ENCODE results near the gene TTLL8. TPM values are rescaled to one million over a fixed set of nuclear protein-coding genes. Genes with fewer than 3 reads are reported as not detected.

The TTLL8 gene
- total RNA-seq, 3 donors from 2014 or later (not counting 1 experiment from before 2014, with no cell fraction given), result not detected

DNA sequence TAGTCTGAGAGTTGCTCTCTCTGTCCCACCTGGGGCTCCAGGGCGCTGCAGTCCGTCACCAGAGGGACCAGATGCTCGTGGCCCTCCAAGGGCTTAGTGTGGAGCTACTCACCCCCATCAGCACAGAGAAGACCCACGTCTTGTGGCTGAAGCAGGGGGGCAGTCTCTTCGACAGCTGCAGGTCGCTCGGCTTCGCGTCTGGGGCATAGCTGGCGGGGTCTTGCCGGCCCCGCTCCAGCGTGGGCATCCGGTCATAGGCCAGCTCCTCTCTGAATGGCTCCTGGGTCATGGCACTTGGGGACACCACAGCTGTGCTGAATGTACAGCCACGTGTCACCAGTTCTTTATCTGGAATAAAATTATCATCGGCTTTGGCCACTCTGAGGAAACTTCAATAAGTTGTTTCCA, 26.5 kb upstream of the TTLL8 start:
- no peaks in the 10 kb centered on the region for H3K27me3 Mint-ChIP-seq (ENCODE audit: low read depth in 2 of 2)
- 20% methylated on average over 16 of the region's 16 CpGs for WGBS (ENCODE audit: insufficient coverage)

DNA sequence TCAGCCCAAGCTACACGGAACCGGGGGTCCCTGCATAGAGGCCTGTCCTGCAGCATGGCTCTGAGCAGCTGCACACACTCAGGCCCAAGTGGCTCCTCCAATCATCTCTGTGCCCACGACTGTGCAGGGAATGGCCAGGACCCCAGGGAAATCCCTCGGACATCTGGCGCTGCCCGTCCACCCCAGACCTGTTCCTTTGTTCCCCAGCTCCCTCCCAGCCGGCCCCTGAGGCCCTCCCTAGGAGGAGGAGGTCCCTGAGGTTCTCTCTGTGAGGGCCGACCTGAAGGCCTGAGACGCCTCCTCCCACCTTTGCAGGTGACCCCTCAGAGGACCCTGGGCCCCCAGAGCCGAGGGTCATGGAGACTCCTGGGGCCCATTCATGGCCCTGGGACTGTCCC, 26.0 kb upstream of the TTLL8 start:
- Mint-ChIP-seq H3K36me3 (no peaks in the 10 kb centered on the region), H3K27me3 (ENCODE audit: low read depth in 2 of 2) (no peaks in the 10 kb centered on the region), H3K27ac (no peak overlapping the region), H3K9me3 (peaks cover 0 to 3% of the 10 kb centered on the region in 2 donors), H3K4me3 (no peak overlapping the region), H3K4me1 (peaks cover 18 to 35% of the 10 kb centered on the region in 2 donors)
- no peak for ATAC-seq
- intact Hi-C loops (cut with micrococcal nuclease), result no loop called here
- no peak for DNase-seq
- Histone ChIP-seq H3K36me3 (ENCODE audit: control insufficient read depth, insufficient read depth, low read length) (peaks cover 12% of the 10 kb centered on the region), H3K27me3 (ENCODE audit: control insufficient read depth, insufficient read depth, low read length) (no peaks in the 10 kb centered on the region), H3K27ac (ENCODE audit: low read length) (peak overlapping the region; percentile 10), H3K4me1 (ENCODE audit: control insufficient read depth, insufficient read depth, low read length) (peaks cover 20% of the 10 kb centered on the region), H3K4me3 (ENCODE audit: low read length) (no peak overlapping the region), H3K9me3 (ENCODE audit: control insufficient read depth, insufficient read depth, low read length) (peaks cover 6% of the 10 kb centered on the region)
- 36% methylated on average over 10 of the region's 10 CpGs for WGBS (ENCODE audit: insufficient coverage)
- TF ChIP-seq CTCF (IDR thresholded peaks at IDR 0.05), result no peak

More for the DNA sequence above, 26.5 kb upstream of the TTLL8 start:
- peaks cover 6% of the 10 kb centered on the region for H3K9me3 ChIP-seq (ENCODE audit: control insufficient read depth, insufficient read depth, low read length)
- H3K36me3 ChIP-seq (ENCODE audit: control insufficient read depth, insufficient read depth, low read length), result peaks cover 9% of the 10 kb centered on the region
- Mint-ChIP-seq H3K36me3 (no peaks in the 10 kb centered on the region), H3K9me3 (peaks cover 0 to 3% of the 10 kb centered on the region in 2 donors), H3K27ac (no peak overlapping the region), H3K4me1 (peaks cover 18 to 35% of the 10 kb centered on the region in 2 donors), H3K4me3 (no peak overlapping the region)
- TF ChIP-seq CTCF (IDR thresholded peaks at IDR 0.05), result no peak
- H3K27ac ChIP-seq (ENCODE audit: low read length), result no peak overlapping the region
- ATAC-seq (peak; percentile 17 to 33 (median 31)), DNase-seq (no peak)
- peaks cover 20% of the 10 kb centered on the region for H3K4me1 ChIP-seq (ENCODE audit: control insufficient read depth, insufficient read depth, low read length)
- intact Hi-C loops (cut with micrococcal nuclease), result no loop called here
- H3K4me3 ChIP-seq (ENCODE audit: low read length), result no peak overlapping the region
- no peaks in the 10 kb centered on the region for H3K27me3 ChIP-seq (ENCODE audit: control insufficient read depth, insufficient read depth, low read length)

DNA sequence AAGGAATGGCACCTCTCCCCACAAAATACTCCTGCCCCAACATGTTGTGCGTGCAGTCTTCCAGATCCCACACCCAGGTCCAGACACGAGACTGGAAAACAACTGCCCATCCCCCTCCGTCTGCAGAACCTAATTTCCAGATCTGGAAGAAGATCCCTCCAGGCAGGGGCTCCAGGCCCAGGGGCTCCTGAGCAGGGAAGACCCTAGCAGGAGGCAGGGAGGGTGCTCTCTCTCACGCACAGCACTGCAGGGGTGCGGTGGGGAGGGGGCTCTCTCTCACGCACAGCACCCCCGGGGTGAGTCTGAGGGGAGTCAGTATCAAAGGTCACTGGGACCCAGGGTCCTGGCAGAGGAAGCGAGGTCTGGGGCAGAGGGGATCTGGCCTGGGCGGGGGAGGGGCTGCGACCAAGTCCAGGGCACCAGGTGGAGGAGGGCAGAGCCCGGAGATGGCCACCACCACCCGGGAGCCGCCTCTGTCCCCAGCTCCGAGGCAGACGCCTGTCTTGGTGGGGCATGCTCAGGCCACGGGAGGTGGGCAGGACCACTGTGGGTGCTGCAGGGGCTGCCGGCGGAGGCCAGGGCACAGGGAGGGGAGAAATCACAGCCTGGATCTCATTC, 25.5 kb upstream of the TTLL8 start:
- Histone ChIP-seq H3K36me3 (ENCODE audit: control insufficient read depth, insufficient read depth, low read length) (peaks cover 12% of the 10 kb centered on the region), H3K27me3 (ENCODE audit: control insufficient read depth, insufficient read depth, low read length) (no peaks in the 10 kb centered on the region), H3K27ac (ENCODE audit: low read length) (peak overlapping the region; percentile 12), H3K4me1 (ENCODE audit: control insufficient read depth, insufficient read depth, low read length) (peaks cover 20% of the 10 kb centered on the region), H3K9me3 (ENCODE audit: control insufficient read depth, insufficient read depth, low read length) (peaks cover 6% of the 10 kb centered on the region), H3K4me3 (ENCODE audit: low read length) (no peak overlapping the region)
- 70% methylated on average over 18 of the region's 18 CpGs for WGBS (ENCODE audit: insufficient coverage)
- H3K36me3 Mint-ChIP-seq, result no peaks in the 10 kb centered on the region
- H3K27me3 Mint-ChIP-seq (ENCODE audit: low read depth in 2 of 2), result no peaks in the 10 kb centered on the region
- TF ChIP-seq CTCF (IDR thresholded peaks at IDR 0.05), result no peak
- peaks cover 18 to 35% of the 10 kb centered on the region in 2 donors for H3K4me1 Mint-ChIP-seq
- H3K27ac Mint-ChIP-seq, result peak overlapping the region in 1 of 2 donors; percentile 58
- DNase-seq (no peak), ATAC-seq (no peak)
- H3K9me3 Mint-ChIP-seq, result peaks cover 0 to 3% of the 10 kb centered on the region in 2 donors
- intact Hi-C loops (cut with micrococcal nuclease), result no loop called here
- H3K4me3 Mint-ChIP-seq, result no peak overlapping the region
